B cell (primary cell): ENCODE measurements around the gene PAQR7. TPM values are rescaled to one million over a fixed set of nuclear protein-coding genes. Genes with fewer than 3 reads are reported as not detected.
A peak's percentile ranks its signal among the peaks of the same experiment; 100 is the strongest.

Experiments used
- ATAC-seq: fragments of 200-7000 bp; cut with Tn5 transposase; one replicate; pipeline ENCODE4 v1.10.0; 2021; ENCODE audit warnings: low read depth, mild to moderate bottlenecking, moderate number of reproducible peaks, moderate library complexity
- CTCF ChIA-PET: fragments of 350-600 bp; sonication (Branson Sonifier 250); formaldehyde crosslinking; loops from one replicate; lab custom pipeline; 2021; ENCODE audit warnings: antibody characterized with exemption, inconsistent platforms; lab: Charles Lee
- POLR2A ChIA-PET: fragments of 350-600 bp; sonication (Branson Sonifier 250); formaldehyde crosslinking; loops from one replicate; lab custom pipeline; 2021; ENCODE audit warnings: antibody characterized with exemption; lab: Charles Lee
- DNase-seq: peaks from one replicate; pipeline ENCODE4 v3.0.0; 2013
- H2AFZ ChIP-seq: 2 replicates; pipeline ENCODE4 v1.6.1; 2012; ENCODE audit warnings: mild to moderate bottlenecking, low read depth, low read length; ENCODE audit not compliant: insufficient read depth, poor library complexity, severe bottlenecking
- H3K27ac ChIP-seq, 2 donors: 1 replicate in 1 of 2; 2 replicates in 1 of 2; pipeline ENCODE4 v1.5.1; 2012 to 2013; ENCODE audit warnings: low read length in 2 of 2, mild to moderate bottlenecking in 2 of 2, moderate library complexity in 1 of 2
- H3K27me3 ChIP-seq, 4 experiments: fragments of 200-600 bp in 1 of 4; sonication (generic) in 1 of 4; replicated peaks in 1 of 4; 1 replicate in 2 of 4; 2 replicates in 2 of 4; pipeline versions ENCODE4 v1.6.1 to v1.7.0; 2013 to 2016; ENCODE audit warnings: low read length in 3 of 4, mild to moderate bottlenecking in 2 of 4, mixed read lengths in 1 of 4, moderate library complexity in 1 of 4; ENCODE audit not compliant: insufficient read depth in 4 of 4, control insufficient read depth in 3 of 4; ENCODE audit errors: control extremely low read depth in 1 of 4
- H3K36me3 ChIP-seq, 2 experiments: replicated peaks in 1 of 2; 1 replicate in 1 of 2; 2 replicates in 1 of 2; pipeline versions ENCODE4 v1.6.1 to v1.7.1; 2013; ENCODE audit warnings: low read length in 1 of 2; ENCODE audit not compliant: insufficient read depth in 2 of 2, control insufficient read depth in 1 of 2; ENCODE audit errors: control extremely low read depth in 1 of 2, extremely low read depth in 1 of 2
- H3K4me1 ChIP-seq, 2 donors: fragments of 200-600 bp in 1 of 2; sonication (generic) in 1 of 2; 1 replicate in 1 of 2; 2 replicates in 1 of 2; pipeline versions ENCODE4 v1.5.1 to v1.6.1; 2013 to 2017; ENCODE audit warnings: low read length in 2 of 2; ENCODE audit not compliant: control insufficient read depth in 2 of 2, insufficient read depth in 2 of 2
- H3K4me2 ChIP-seq: replicated peaks from 2 replicates; pipeline ENCODE3; 2012; ENCODE audit warnings: mild to moderate bottlenecking, low read depth, low read length; ENCODE audit not compliant: poor library complexity, severe bottlenecking
- H3K4me3 ChIP-seq, 5 experiments: fragments of 200-600 bp in 1 of 5; sonication (generic) in 1 of 5; 1 replicate in 3 of 5; 2 replicates in 2 of 5; pipeline versions ENCODE4 v1.5.1 to v1.7.0; 2011 to 2016; ENCODE audit warnings: low read length in 4 of 5, mild to moderate bottlenecking in 4 of 5, low read depth in 2 of 5, control low read depth in 1 of 5, moderate library complexity in 1 of 5; ENCODE audit not compliant: insufficient read depth in 1 of 5; ENCODE audit errors: control extremely low read depth in 1 of 5, extremely low read depth in 1 of 5
- H3K79me2 ChIP-seq: fragments of 200-600 bp; sonication (generic); one replicate; pipeline ENCODE4 v1.6.0; 2016; ENCODE audit warnings: low read length; ENCODE audit not compliant: control insufficient read depth, insufficient read depth
- H3K9ac ChIP-seq: fragments of 200-600 bp; sonication (generic); 2 replicates; pipeline ENCODE4 v1.6.1; 2017; ENCODE audit warnings: mild to moderate bottlenecking, low read length, moderate library complexity
- H3K9me3 ChIP-seq, 3 donors: one replicate each; pipeline versions ENCODE4 v1.6.1 to v1.7.1; 2013; ENCODE audit warnings: low read length in 2 of 3; ENCODE audit not compliant: control insufficient read depth in 2 of 3, insufficient read depth in 1 of 3; ENCODE audit errors: control extremely low read depth in 1 of 3
- H4K20me1 ChIP-seq: 2 replicates; pipeline ENCODE4 v1.6.0; 2012; ENCODE audit warnings: mild to moderate bottlenecking, low read length; ENCODE audit not compliant: insufficient read depth, control insufficient read depth, poor library complexity, severe bottlenecking
- H3K27ac Mint-ChIP-seq: one replicate; pipeline ENCODE4 v1.8.0; 2021; ENCODE audit warnings: mixed read lengths
- H3K27me3 Mint-ChIP-seq: one replicate; pipeline ENCODE4 v1.8.0; 2021; ENCODE audit warnings: mixed read lengths
- H3K4me1 Mint-ChIP-seq: one replicate; pipeline ENCODE4 v1.8.0; 2021; ENCODE audit warnings: mixed read lengths
- H3K4me3 Mint-ChIP-seq: one replicate; pipeline ENCODE4 v1.8.0; 2021; ENCODE audit warnings: mixed read lengths
- H3K9me3 Mint-ChIP-seq: one replicate; pipeline ENCODE4 v1.8.0; 2022; ENCODE audit warnings: mixed read lengths; ENCODE audit not compliant: insufficient read depth
- EZH2 ChIP-seq: IDR thresholded peaks from 2 replicates; pipeline ENCODE4 v1.6.1; 2012; ENCODE audit warnings: borderline replicate concordance, low read depth, mild to moderate bottlenecking, moderate library complexity, low read length; ENCODE audit not compliant: insufficient read depth, poor library complexity, severe bottlenecking
- WGBS: methylation state at CpG from one replicate; pipeline ENCODE4 v1.1.5; 2013; ENCODE audit warnings: missing lambda C conversion rate; ENCODE audit not compliant: insufficient coverage; 5-methylcytosine and 5-hydroxymethylcytosine counted together
- intact Hi-C: fragments of 100-400 bp; cut with micrococcal nuclease; formaldehyde crosslinking; loops from one replicate; pipeline ENCODE4 v1.10.0; 2022
- polyA plus RNA-seq: library from polyadenylated mRNA; depleted of rRNA; stranded (reverse); fragments of >200 nt; gene quantifications from 2 replicates; pipeline ENCODE4 v1.2.3, GENCODE V29; 2012
- total RNA-seq, 2 donors: library from RNA; stranded (reverse); fragments of 120-200 nt in 1 of 2; gene quantifications; 1 replicate in 1 of 2; 2 replicates in 1 of 2; pipeline versions ENCODE4 v1.2.3 to v1.2.4, GENCODE V29; 2013 to 2022
- TF ChIP-seq, protein P1 (sequence below): fragments of 200-600 bp; IDR thresholded peaks from one replicate; pipeline ENCODE4 v1.8.0; 2022; ENCODE audit warnings: antibody characterized with exemption, mild to moderate bottlenecking

Gene PAQR7
- total and polyA plus RNA-seq, 2 donors (not counting 1 experiment from before 2014, with no cell fraction given), result 4.2 to 5.5 TPM

DNA sequence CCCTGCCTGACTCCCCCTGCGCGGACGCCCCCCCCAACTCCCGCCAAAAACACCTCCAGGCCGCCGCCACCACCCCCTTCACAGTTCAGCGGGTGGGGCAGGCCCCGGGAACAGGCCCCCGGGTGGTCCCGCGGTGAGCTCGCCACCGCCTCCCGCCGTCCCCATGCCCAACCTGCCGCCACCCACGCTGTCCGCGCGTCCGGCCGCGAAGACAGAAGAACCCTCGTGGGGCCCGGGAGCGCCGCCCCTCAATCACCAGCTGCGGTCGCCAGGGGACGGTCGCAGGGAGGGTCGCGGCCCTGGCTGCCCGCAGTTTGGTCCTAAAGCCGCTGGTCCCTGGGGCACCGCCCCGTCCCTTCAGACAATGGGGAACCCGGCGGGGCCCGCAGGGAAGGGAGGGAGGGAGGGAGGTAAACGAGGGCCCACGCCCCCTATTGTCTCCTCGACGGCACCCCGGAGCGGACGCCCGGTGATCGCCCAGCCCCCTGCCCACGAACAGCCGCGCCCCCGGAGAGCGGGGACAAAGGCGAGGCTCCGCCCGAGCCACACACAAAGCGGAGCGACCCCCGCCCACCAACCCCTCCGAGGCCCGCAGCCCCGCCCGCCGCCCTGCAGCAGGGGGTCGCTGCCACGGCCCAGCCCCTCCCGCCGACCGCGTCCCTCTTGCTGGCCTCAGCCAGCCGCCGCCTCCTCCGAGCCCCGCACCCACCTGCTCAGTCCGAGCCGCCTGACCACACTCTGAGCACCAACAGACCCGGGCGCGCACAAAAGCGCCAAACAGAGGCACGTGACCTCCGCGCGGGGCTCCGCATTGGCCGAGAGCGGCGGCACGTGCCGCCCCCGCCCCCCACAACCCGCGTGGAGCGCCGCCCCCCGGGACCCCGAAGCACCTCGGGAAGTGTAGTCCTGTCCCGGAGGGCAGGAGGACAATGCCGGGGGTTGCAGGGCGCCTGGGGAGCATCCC lies 30.5 kb upstream of the PAQR7 start, which contains the start of gene STMN1:
Gene STMN1, minus strand, starts transcription at position 740 of the 964 bp plus-strand sequence. CDS start 1,743 bp downstream, outside the sequence.
- WGBS, result under 1% methylated on average over 99 of the region's 102 CpGs
- Mint-ChIP-seq H3K4me3 (peak within 1 kb of the TSS; percentile 88), H3K9me3 (no peaks in the 10 kb centered on the region), H3K27ac (peak within 1 kb of the TSS; percentile 94), H3K27me3 (no peaks in the 10 kb centered on the region), H3K4me1 (peaks cover 14% of the 10 kb centered on the region)
- H4K20me1 ChIP-seq, result no peaks in the 10 kb centered on the region
- peaks cover 5% of the 10 kb centered on the region for H3K79me2 ChIP-seq
- H2AFZ ChIP-seq, result peak within 1 kb of the TSS; percentile 86
- H3K36me3 ChIP-seq, result peaks cover 3 to 7% of the 10 kb centered on the region in 2 experiments
- H3K27ac ChIP-seq, result peak within 1 kb of the TSS; percentile 62 to 65
- peaks cover 6 to 22% of the 10 kb centered on the region in 2 donors for H3K4me1 ChIP-seq
- ChIA-PET POLR2A (interaction anchor here (0.6 to 1.9 kb wide), 5 partner anchors 10 to 975 kb away, joined by 3 to 5 read pairs (median 3); no protein-coding TSS in a partner anchor), CTCF (interaction anchor here (0.6 to 3.4 kb wide), 5 partner anchors 11 to 94 kb away, joined by 3 to 41 read pairs (median 4); partner anchors contain the start of gene PAFAH2)
- H3K4me3 ChIP-seq, result peak within 1 kb of the TSS; percentile 62 to 99 (median 63)
- DNase-seq (peak; percentile 93), ATAC-seq (peak; percentile 75)
- peak within 1 kb of the TSS; percentile 95 for H3K4me2 ChIP-seq
- peak within 1 kb of the TSS; percentile 69 for H3K9ac ChIP-seq
- no peaks in the 10 kb centered on the region for H3K9me3 ChIP-seq
- intact Hi-C loops, result loop anchor here (1.0 kb wide), 5 partner anchors 11 to 205 kb away; partner anchors contain the start of genes AUNIP, PAFAH2 and PDIK1L
- no peaks in the 10 kb centered on the region for H3K27me3 ChIP-seq
- TF ChIP-seq, protein P1, sequence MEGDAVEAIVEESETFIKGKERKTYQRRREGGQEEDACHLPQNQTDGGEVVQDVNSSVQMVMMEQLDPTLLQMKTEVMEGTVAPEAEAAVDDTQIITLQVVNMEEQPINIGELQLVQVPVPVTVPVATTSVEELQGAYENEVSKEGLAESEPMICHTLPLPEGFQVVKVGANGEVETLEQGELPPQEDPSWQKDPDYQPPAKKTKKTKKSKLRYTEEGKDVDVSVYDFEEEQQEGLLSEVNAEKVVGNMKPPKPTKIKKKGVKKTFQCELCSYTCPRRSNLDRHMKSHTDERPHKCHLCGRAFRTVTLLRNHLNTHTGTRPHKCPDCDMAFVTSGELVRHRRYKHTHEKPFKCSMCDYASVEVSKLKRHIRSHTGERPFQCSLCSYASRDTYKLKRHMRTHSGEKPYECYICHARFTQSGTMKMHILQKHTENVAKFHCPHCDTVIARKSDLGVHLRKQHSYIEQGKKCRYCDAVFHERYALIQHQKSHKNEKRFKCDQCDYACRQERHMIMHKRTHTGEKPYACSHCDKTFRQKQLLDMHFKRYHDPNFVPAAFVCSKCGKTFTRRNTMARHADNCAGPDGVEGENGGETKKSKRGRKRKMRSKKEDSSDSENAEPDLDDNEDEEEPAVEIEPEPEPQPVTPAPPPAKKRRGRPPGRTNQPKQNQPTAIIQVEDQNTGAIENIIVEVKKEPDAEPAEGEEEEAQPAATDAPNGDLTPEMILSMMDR, result no peak
- no peak for TF ChIP-seq EZH2
